Measurements from ENCODE around the gene ZSWIM5.

The ZSWIM5 gene

DNA sequence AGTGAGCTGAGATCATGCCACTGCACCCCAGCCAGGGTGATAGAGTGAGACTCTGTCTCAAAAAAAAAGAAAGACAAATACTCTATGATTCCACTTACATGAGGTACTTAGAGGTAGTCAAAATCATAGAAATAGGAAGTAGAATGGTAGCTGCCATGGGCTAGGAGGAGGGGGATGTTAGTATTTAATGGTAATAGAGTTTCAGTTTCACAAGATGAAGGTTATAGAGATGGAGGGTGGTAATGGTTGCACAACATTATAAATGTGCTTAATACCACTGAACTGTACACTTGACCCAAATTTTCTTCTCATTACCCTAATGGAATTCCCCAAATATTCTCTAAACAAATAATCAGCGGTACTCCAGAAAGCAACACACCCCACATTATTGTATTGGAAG is 232.8 kb downstream of the ZSWIM5 start:
- TF ChIP-seq POLR2A (IDR thresholded peaks at IDR 0.05; ENCODE audit: low read depth, low read length) (no peak), POLR2AphosphoS5 (IDR thresholded peaks at IDR 0.05; ENCODE audit: low read depth, low read length) (no peak), TAF1 (IDR thresholded peaks at IDR 0.05; ENCODE audit: borderline replicate concordance, low read depth, low read length) (no peak)
- FAIRE-seq (no peak), DNase-seq (ENCODE audit: insufficient read length) (no peak)

DNA sequence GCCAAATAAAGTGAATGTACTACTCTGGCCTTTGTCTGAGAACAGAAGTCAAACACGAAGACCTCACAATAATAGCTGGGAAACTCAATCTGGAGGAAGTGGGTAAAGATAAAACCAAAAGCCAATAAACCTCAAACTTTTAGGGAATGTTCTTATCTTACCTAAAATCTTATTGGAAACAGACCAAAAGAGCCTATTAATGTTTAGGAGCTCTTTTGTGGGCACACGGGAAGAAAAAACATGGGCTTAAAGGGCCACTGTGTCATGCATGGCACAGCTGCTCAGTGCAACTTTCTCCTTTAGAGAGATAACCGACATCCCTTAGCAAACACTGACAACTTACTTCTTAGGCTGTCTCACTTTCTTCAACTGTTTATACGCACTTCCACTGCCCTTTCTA is 236.1 kb downstream of the ZSWIM5 start:
- TF ChIP-seq POLR2A (IDR thresholded peaks at IDR 0.05; ENCODE audit: low read depth, low read length) = no peak
- no peak for TF ChIP-seq TAF1 (IDR thresholded peaks at IDR 0.05; ENCODE audit: borderline replicate concordance, low read depth, low read length)
- no peak for TF ChIP-seq POLR2AphosphoS5 (IDR thresholded peaks at IDR 0.05; ENCODE audit: low read depth, low read length)
- FAIRE-seq = no peak

More for the DNA sequence above, 236.1 kb downstream of the ZSWIM5 start:
- DNase-seq (ENCODE audit: insufficient read length) = no peak

Measured in GM12892 (cell line).